Erythroblast (primary cell): ENCODE results near the gene C16orf46.

ENCODE experiments used
- DNase-seq, 2 experiments: peaks; one replicate each; lab custom pipeline; 2025; lab: John Stamatoyannopoulos, UW
- GATA1 ChIP-seq: IDR thresholded peaks from 2 replicates; pipeline ENCODE4 v1.6.1; 2011; ENCODE audit warnings: low read depth, mild to moderate bottlenecking, control low read depth, low read length, moderate library complexity
- POLR2A ChIP-seq: IDR thresholded peaks from 2 replicates; pipeline ENCODE4 v1.6.1; 2011; ENCODE audit warnings: mild to moderate bottlenecking, low read length

Gene C16orf46

DNA sequence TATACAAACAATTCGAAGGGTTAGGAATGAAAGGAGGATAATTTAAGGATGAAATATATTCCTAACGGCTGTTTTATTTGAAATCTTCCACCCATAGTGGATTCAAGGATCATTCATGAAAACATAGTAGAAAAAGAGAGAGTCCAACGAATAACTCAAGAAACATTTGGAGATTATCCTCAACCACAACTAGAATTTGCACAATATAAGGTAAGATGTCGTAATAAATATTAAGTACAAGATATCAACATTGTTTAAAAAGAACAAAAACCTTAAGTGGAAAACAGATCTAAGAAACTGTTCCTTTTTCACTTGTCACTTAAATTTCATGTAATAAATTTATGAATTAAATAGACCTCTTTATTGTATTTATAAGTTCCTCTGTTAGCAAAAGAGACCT, 50.6 kb downstream of the C16orf46 start:
- TF ChIP-seq POLR2A, result no peak
- TF ChIP-seq GATA1, result no peak
- DNase-seq, result no peak

DNA sequence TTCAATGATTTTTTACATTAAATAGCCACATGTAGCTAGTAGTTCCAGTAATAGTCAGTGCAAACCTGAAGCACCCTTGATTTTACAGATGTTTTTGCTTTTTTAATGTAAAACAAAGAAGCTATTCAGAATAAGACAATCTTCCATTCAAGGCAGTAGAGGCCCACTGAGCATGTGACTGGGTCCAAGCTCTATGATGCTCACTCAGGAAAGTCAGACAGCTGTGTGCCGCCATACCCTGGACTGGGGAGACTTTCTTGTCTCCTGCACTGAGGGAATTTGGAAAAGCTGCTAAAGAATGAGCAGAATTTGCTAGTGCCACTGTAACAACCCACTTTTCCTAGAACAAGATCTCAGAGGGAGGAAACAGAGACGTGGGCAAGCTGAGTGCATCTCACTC, 58.5 kb downstream of the C16orf46 start:
- TF ChIP-seq POLR2A (no peak), GATA1 (no peak)

DNA sequence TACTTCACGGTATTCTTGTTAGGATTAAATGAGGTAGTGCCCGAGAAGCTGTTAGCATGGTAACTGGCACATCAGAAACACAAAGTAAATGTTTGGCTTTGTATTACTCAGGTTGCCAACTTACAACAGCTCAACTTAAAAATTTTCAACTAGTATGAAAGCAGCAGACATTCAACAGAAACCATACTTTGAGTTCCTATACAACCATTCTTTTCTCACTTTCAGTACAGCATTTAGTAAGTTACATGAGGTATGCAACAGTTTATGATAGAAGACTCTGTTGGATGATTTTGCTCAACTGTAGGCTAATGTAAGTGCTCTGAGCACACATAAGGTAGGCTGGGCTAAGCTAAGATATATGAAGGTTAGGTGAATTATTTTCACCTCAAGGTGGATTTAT, 62.4 kb downstream of the C16orf46 start:
- no peak for DNase-seq
- TF ChIP-seq GATA1 (no peak), POLR2A (no peak)

More for the DNA sequence above, 58.5 kb downstream of the C16orf46 start:
- DNase-seq, result no peak

DNA sequence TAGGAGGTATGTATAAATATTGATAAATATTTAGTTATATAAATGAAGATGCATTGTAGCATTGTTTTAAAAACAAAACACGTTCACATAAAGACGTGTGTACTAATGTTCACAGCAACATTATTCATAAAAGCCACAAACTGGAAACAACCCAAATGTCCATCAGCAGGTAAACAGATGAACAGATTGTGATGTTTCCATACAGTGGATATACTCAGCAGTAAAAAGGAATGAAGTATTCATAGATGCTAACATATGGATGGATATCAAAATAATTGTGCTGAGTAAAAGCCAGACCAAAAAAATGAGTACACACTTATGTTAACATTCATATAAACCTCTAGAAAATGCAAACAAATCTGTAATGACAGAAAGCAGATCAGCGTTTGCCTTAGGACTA, 64.1 kb downstream of the C16orf46 start:
- DNase-seq, result no peak

More for the DNA sequence above, 64.1 kb downstream of the C16orf46 start:
- no peak for TF ChIP-seq GATA1
